Gastrocnemius medialis (tissue), 4 donors: ENCODE results near the gene LTA. TPM values are rescaled to one million over a fixed set of nuclear protein-coding genes. Genes with fewer than 3 reads are reported as not detected.

Source experiments
- ATAC-seq, 2 donors: fragments of 150-250 bp; one replicate each; pipeline ENCODE4 v1.9.1; 2016
- DNase-seq, 2 donors: peaks; one replicate each; pipeline ENCODE4 v3.0.0-alpha.2; 2019
- H3K27ac ChIP-seq, 4 donors: fragments of 200-600 bp; sonication (generic); 1 replicate in 1 of 4; 2 replicates in 3 of 4; pipeline ENCODE4 v1.5.1; 2016 to 2018; ENCODE audit warnings: mild to moderate bottlenecking in 2 of 4, moderate library complexity in 1 of 4
- H3K27me3 ChIP-seq, 3 donors: fragments of 200-600 bp; sonication (generic) in 2 of 3; 1 replicate in 1 of 3; 2 replicates in 2 of 3; pipeline versions ENCODE4 v1.5.1 to v1.6.0; 2016 to 2019; ENCODE audit warnings: mild to moderate bottlenecking in 1 of 3, moderate library complexity in 1 of 3
- H3K36me3 ChIP-seq, 2 donors: fragments of 200-600 bp; sonication (generic) in 1 of 2; one replicate each; pipeline ENCODE4 v1.5.1; 2017 to 2018
- H3K4me1 ChIP-seq, 2 donors: fragments of 200-600 bp; sonication (generic) in 1 of 2; one replicate each; pipeline ENCODE4 v1.5.1; 2016 to 2017; ENCODE audit warnings: mild to moderate bottlenecking in 2 of 2
- H3K4me3 ChIP-seq, 4 donors: fragments of 200-600 bp; sonication (generic) in 3 of 4; 1 replicate in 1 of 4; 2 replicates in 3 of 4; pipeline ENCODE4 v1.5.1; 2016 to 2019; ENCODE audit warnings: mild to moderate bottlenecking in 2 of 4
- H3K9me3 ChIP-seq, 3 donors: fragments of 200-600 bp; sonication (generic) in 2 of 3; 1 replicate in 1 of 3; 2 replicates in 2 of 3; pipeline ENCODE4 v1.5.1; 2016 to 2019
- POLR2A ChIP-seq, 2 donors: fragments of 450-650 bp; IDR thresholded peaks; one replicate each; pipeline ENCODE4 v1.6.1; 2017; ENCODE audit warnings: antibody characterized with exemption in 2 of 2, mild to moderate bottlenecking in 2 of 2, moderate library complexity in 2 of 2
- in situ Hi-C, 4 donors: fragments of 200-750 bp; cut with MboI; loops; one replicate each; pipeline versions ENCODE4 v1.15.0 to v1.8.0; 2017; ENCODE audit warnings: low sequenced_read_pairs in 4 of 4
- intact Hi-C: fragments of 100-400 bp; cut with DNase I; formaldehyde crosslinking; loops from one replicate; pipeline ENCODE4 v1.15.1; 2023; ENCODE audit warnings: low total_unique reads
- total RNA-seq, 4 donors: library from RNA; depleted of rRNA; stranded (reverse); fragments of >200 nt; gene quantifications; one replicate each; pipeline versions ENCODE4 v1.1.0 to v1.2.3, GENCODE V29; 2016
- TF ChIP-seq, protein P1 (sequence below), 5 experiments: fragments of 450-650 bp in 3 of 5; fragments of 200-600 bp in 2 of 5; sonication (generic) in 2 of 5; IDR thresholded peaks in 4 of 5; conservative IDR thresholded peaks in 1 of 5; 1 replicate in 4 of 5; 2 replicates in 1 of 5; pipeline ENCODE4 v1.5.1; 2016 to 2019; ENCODE audit warnings: antibody characterized with exemption in 5 of 5, mild to moderate bottlenecking in 3 of 5, moderate library complexity in 3 of 5

Gene LTA
- total RNA-seq, 4 donors from 2014 or later, result not detected

DNA sequence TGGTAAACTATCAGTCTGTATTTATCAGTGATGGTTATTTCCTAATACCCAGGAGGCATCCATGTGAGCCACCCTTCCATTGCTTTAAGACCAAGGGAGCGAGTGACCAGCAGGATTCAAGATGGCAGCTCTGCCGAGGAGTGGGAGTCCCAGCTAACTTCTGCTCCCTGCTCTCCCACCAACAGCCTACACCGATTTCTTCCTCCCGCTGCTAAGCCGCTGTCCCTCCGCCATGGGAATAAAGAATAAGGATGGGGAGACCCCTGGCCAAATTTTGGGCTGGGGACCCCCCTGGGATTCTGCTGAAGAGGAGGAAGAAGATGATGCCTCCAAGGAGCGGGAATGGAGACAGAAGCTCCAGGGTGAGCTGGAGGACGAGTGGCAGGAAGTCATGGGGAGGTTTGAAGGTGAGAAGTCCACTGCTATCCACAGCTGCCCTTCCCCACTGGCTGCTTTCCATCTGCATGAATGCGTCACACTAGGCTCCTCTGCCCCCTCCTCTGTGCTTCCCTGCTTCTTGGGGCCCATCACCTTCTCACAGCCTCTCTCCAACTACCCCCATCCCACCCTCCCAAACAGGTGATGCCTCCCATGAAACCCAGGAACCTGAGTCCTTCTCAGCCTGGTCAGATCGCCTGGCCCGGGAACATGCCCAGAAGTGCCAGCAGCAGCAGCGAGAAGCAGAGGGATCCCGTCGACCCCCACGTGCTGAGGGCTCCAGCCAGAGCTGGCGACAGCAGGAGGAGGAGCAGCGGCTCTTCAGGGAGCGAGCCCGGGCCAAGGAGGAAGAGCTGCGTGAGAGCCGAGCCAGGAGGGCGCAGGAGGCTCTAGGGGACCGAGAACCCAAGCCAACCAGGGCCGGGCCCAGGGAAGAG lies 14.4 kb upstream of the LTA start:
- in situ Hi-C loops, result no loop called here
- Histone ChIP-seq H3K4me1 (peaks cover 14 to 29% of the 10 kb centered on the region in 2 donors), H3K27me3 (no peaks in the 10 kb centered on the region), H3K9me3 (no peaks in the 10 kb centered on the region), H3K4me3 (no peak overlapping the region), H3K27ac (peak overlapping the region in 2 of 4 donors; percentile 58 to 64), H3K36me3 (peaks cover 0 to 33% of the 10 kb centered on the region in 2 donors)
- intact Hi-C loops, result no loop called here
- TF ChIP-seq POLR2A (IDR thresholded peaks at IDR 0.05), result no peak
- TF ChIP-seq, protein P1, sequence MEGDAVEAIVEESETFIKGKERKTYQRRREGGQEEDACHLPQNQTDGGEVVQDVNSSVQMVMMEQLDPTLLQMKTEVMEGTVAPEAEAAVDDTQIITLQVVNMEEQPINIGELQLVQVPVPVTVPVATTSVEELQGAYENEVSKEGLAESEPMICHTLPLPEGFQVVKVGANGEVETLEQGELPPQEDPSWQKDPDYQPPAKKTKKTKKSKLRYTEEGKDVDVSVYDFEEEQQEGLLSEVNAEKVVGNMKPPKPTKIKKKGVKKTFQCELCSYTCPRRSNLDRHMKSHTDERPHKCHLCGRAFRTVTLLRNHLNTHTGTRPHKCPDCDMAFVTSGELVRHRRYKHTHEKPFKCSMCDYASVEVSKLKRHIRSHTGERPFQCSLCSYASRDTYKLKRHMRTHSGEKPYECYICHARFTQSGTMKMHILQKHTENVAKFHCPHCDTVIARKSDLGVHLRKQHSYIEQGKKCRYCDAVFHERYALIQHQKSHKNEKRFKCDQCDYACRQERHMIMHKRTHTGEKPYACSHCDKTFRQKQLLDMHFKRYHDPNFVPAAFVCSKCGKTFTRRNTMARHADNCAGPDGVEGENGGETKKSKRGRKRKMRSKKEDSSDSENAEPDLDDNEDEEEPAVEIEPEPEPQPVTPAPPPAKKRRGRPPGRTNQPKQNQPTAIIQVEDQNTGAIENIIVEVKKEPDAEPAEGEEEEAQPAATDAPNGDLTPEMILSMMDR (IDR thresholded peaks at IDR 0.05 in 4 of 5, conservative IDR thresholded peaks at IDR 0.05 in 1 of 5), result no peak
- no peak for ATAC-seq
- no peak for DNase-seq

DNA sequence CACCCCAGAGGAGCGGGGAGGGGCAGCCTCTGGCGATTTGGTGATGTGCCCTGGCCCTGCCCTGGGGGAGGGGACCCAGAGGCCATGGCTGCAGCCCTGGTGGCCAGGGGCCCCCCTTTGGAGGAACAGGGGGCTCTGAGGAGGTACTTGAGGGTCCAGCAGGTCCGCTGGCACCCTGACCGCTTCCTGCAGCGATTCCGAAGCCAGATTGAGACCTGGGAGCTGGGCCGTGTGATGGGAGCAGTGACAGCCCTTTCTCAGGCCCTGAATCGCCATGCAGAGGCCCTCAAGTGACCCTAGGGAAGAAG lies 13.8 kb upstream of the LTA start:
- Histone ChIP-seq H3K4me3 (no peak overlapping the region), H3K9me3 (no peaks in the 10 kb centered on the region), H3K27ac (peak overlapping the region in 2 of 4 donors; percentile 58 to 64), H3K36me3 (peaks cover 0 to 33% of the 10 kb centered on the region in 2 donors), H3K4me1 (peaks cover 14 to 29% of the 10 kb centered on the region in 2 donors), H3K27me3 (no peaks in the 10 kb centered on the region)
- intact Hi-C loops, result no loop called here
- in situ Hi-C loops, result no loop called here
- DNase-seq, result no peak
- ATAC-seq, result no peak
- TF ChIP-seq, protein P1 (IDR thresholded peaks at IDR 0.05 in 4 of 5, conservative IDR thresholded peaks at IDR 0.05 in 1 of 5), result no peak
- no peak for TF ChIP-seq POLR2A (IDR thresholded peaks at IDR 0.05)

DNA sequence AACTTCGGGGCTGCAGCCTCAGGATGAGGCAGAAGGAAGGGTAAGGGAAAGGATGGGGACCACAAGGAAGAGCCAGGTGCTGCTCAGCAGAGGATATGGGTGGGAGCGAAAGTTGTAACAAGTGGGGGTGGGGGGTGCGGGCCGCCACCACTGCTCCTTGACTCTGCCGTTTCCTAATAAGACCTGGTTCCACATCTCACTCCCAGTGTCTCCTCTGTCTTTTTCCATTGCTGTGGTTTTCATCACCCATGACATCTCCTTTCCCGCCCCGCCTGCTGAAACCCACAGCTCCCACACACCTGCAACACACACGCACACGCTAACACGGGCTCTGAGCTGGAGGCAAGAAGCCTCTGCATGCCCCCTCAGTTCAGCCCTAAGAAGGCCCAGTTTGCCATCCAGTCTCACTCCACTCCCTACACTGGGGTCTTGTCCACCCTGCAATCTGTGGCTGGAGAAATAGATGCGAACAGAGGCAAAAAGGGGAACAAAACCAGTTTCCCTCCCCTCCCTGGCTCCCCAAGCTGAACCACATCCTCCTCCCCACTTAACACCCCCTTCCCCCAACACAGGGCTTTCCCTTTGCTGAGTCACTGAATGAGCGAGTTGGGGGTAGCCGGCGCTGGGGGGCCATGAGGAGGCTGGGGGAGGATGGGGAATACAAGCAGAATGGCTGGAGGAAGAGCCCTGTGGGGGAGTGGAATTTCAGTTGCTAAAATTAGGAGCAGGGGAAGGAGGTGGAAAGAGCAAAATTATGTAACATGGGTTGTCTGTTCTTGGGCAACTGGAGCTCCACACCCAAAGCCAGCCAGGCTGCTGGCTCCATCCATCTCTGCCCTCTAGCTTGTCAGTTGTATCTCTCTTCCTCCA lies 13.2 kb upstream of the LTA start:
- peak overlapping the region; percentile 16 to 64 (median 58) for H3K27ac ChIP-seq
- peaks cover 0 to 27% of the 10 kb centered on the region in 2 donors for H3K36me3 ChIP-seq
- H3K4me3 ChIP-seq, result no peak overlapping the region
- intact Hi-C loops (no loop called here), in situ Hi-C loops (no loop called here)
- no peak for TF ChIP-seq POLR2A (IDR thresholded peaks at IDR 0.05)
- TF ChIP-seq, protein P1 (IDR thresholded peaks at IDR 0.05 in 4 of 5, conservative IDR thresholded peaks at IDR 0.05 in 1 of 5), result no peak
- ATAC-seq, result peak; percentile 50 to 81
- peak in 1 of 2 donors; percentile 31 for DNase-seq
- no peaks in the 10 kb centered on the region for H3K9me3 ChIP-seq
- peaks cover 14 to 29% of the 10 kb centered on the region in 2 donors for H3K4me1 ChIP-seq
- no peaks in the 10 kb centered on the region for H3K27me3 ChIP-seq

DNA sequence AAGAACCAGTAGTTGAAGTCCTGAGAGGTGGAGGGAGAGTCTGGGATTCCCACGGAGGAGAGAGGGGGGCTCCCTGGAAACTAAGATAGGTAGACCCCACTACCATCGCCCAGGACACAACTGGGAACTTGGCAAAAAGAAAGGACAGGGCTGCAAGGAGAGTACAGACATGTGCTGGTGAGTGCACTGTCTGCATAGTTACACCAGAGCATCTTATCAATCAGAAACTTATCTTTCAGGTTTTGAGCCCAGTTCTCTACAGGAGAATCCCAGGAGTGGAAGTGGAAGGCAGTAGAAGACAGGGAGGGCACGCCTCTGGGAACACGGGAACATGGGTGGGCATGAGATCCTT lies 12.5 kb upstream of the LTA start:
- Histone ChIP-seq H3K27me3 (no peaks in the 10 kb centered on the region), H3K4me1 (peaks cover 14 to 29% of the 10 kb centered on the region in 2 donors), H3K36me3 (peaks cover 0 to 24% of the 10 kb centered on the region in 2 donors), H3K27ac (peak overlapping the region; percentile 16 to 64 (median 58)), H3K4me3 (no peak overlapping the region), H3K9me3 (no peaks in the 10 kb centered on the region)
- DNase-seq (no peak), ATAC-seq (no peak)
- in situ Hi-C loops, result no loop called here
- intact Hi-C loops, result no loop called here
- TF ChIP-seq POLR2A (IDR thresholded peaks at IDR 0.05), result no peak
- TF ChIP-seq, protein P1 (IDR thresholded peaks at IDR 0.05 in 4 of 5, conservative IDR thresholded peaks at IDR 0.05 in 1 of 5), result no peak
